RCC 7860 (cell line): ENCODE measurements around the gene PCYOX1L.
"Not testable (repeated sequence)": the region's sequence is repeated elsewhere in the genome, so short reads cannot be mapped to it uniquely, and the experiment has no call there.

ENCODE experiments used
- DNase-seq: peaks from one replicate; pipeline ENCODE4 v3.0.0-alpha.2; 2015; ENCODE audit warnings: low spot score
- FAIRE-seq: peaks from 2 replicates; lab custom pipeline; 2012; peaks lifted over from hg19 to GRCh38; lab: Jason Lieb, UNC

The PCYOX1L gene

GRCh38 chr5:149382517-149383220 is 24.8 kb downstream of the PCYOX1L start:
- FAIRE-seq, result no peak
- DNase-seq, result no peak

GRCh38 chr5:149383399-149383798 is 25.6 kb downstream of the PCYOX1L start:
- FAIRE-seq, result no peak

GRCh38 chr5:149386166-149386565 is 28.3 kb downstream of the PCYOX1L start:
- DNase-seq (no peak), FAIRE-seq (no peak)

More at GRCh38 chr5:149383399-149383798, 25.6 kb downstream of the PCYOX1L start:
- DNase-seq, result no peak

GRCh38 chr5:149387081-149387631 is 29.3 kb downstream of the PCYOX1L start:
- DNase-seq, result no peak
- no peak for FAIRE-seq

- no peak for FAIRE-seq
- DNase-seq, result no peak
These were observed 30.1 kb downstream of the PCYOX1L start for GRCh38 chr5:149387982-149388381.

- no peak for DNase-seq
- FAIRE-seq, result no peak
These were observed 30.8 kb downstream of the PCYOX1L start for GRCh38 chr5:149388498-149389190.

GRCh38 chr5:149389552-149390495 is 32.0 kb downstream of the PCYOX1L start:
- FAIRE-seq (no peak), DNase-seq (no peak)

GRCh38 chr5:149391076-149391475 is 33.2 kb downstream of the PCYOX1L start:
- FAIRE-seq, DNase-seq: not testable (repeated sequence)

GRCh38 chr5:149391524-149391923 is 33.7 kb downstream of the PCYOX1L start:
- no peak for DNase-seq
- FAIRE-seq, result no peak

GRCh38 chr5:149392718-149393117 is 34.9 kb downstream of the PCYOX1L start:
- FAIRE-seq (peak; percentile 75), DNase-seq (peak; percentile 63)

- not testable (repeated sequence) for FAIRE-seq, DNase-seq
These were observed 37.1 kb downstream of the PCYOX1L start for GRCh38 chr5:149394996-149395395.

- no peak for FAIRE-seq
These were observed 39.7 kb downstream of the PCYOX1L start for GRCh38 chr5:149397530-149397929.

GRCh38 chr5:149398747-149399266 is 41.0 kb downstream of the PCYOX1L start:
- DNase-seq, FAIRE-seq: not testable (repeated sequence)

More at GRCh38 chr5:149397530-149397929, 39.7 kb downstream of the PCYOX1L start:
- DNase-seq, result peak; percentile 26

- FAIRE-seq (no peak), DNase-seq (no peak)
These were observed 41.9 kb downstream of the PCYOX1L start for GRCh38 chr5:149399775-149400174.

- FAIRE-seq (no peak), DNase-seq (no peak)
These were observed 42.5 kb downstream of the PCYOX1L start for GRCh38 chr5:149400304-149400703.

- DNase-seq (no peak), FAIRE-seq (no peak)
These were observed 43.2 kb downstream of the PCYOX1L start for GRCh38 chr5:149401051-149401450.

GRCh38 chr5:149402291-149402690 is 44.4 kb downstream of the PCYOX1L start:
- no peak for FAIRE-seq

GRCh38 chr5:149403923-149404745 is 46.3 kb downstream of the PCYOX1L start:
- no peak for FAIRE-seq
- peak; percentile 64 for DNase-seq

More at GRCh38 chr5:149402291-149402690, 44.4 kb downstream of the PCYOX1L start:
- no peak for DNase-seq

GRCh38 chr5:149404746-149405549 is 47.1 kb downstream of the PCYOX1L start:
- DNase-seq (peak; percentile 59), FAIRE-seq (peak; percentile 67)
